Measurements from ENCODE around the gene LIN28B.

- no peak for TF ChIP-seq POLR2A (IDR thresholded peaks at IDR 0.05; ENCODE audit: low read length)
- TF ChIP-seq GATA1 (IDR thresholded peaks at IDR 0.05; ENCODE audit: low read depth, low read length), result no peak
These were observed 101.4 kb downstream of the LIN28B start for GRCh38 chr6:105058316-105058715.

All from erythroblast (primary cell).